NT2/D1 (cell line): ENCODE results near the gene HPS5.

Source experiments
- SUZ12 ChIP-seq: IDR thresholded peaks from 2 replicates; pipeline ENCODE4 v1.6.1; 2011; ENCODE audit not compliant: insufficient read length, insufficient read depth; ENCODE audit errors: extremely low read depth
- YY1 ChIP-seq: IDR thresholded peaks from 2 replicates; pipeline ENCODE4 v1.6.1; 2011; ENCODE audit not compliant: insufficient read length, insufficient read depth
- ZNF274 ChIP-seq: IDR thresholded peaks from 2 replicates; pipeline ENCODE4 v1.6.1; 2011; ENCODE audit warnings: mild to moderate bottlenecking, low read depth, low read length

DNA sequence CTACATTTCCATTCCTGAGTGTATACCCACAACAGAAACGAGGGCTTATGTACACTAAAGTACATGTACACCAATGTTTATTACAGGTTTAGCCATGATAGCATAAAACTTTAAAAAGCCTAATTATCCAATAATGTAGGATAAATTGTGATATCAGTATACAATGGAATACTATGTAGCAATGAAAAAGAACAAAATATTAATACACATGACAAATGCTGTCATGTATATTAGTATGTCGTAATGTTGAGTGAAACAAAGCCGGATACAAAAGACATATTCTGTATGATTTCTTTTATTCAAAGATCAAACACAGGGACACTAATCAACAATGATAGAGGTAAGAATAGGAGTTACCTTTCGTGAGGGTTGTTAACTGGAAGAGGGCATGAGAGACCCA lies 88.0 kb downstream of the HPS5 start:
- TF ChIP-seq YY1: no peak
- TF ChIP-seq ZNF274: no peak
- TF ChIP-seq SUZ12: no peak
